HG03575 (cell line): ENCODE measurements around the gene JDP2.
A peak's percentile ranks its signal among the peaks of the same experiment; 100 is the strongest.

Experiments
- ATAC-seq: cut with Tn5 transposase; IDR thresholded peaks from one replicate; pipeline ENCODE4 v1.9.1; 2021; ENCODE audit not compliant: unreplicated experiment, insufficient number of reproducible peaks, low FRiP score; ENCODE audit errors: extremely low read depth

The JDP2 gene

DNA sequence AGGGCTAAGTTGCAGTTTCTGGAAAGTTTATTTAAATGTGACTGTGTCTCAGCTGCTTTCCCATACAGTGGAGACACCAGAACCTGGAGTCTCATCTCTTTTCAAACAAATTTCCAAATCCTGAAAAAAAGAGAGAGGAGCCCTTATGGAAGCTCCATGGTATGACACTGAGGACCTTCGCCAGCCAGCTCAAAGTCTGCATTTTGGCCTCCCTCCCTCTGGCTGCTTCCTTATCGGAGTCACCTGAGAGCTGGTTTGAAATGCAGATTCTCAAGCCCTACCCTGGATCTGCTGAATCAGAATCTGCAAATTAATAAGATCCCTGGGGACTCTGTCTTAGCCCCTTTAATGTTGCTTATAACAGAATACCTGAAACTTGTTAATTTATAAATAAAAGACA, 21.7 kb upstream of the JDP2 start:
- ATAC-seq = no peak

DNA sequence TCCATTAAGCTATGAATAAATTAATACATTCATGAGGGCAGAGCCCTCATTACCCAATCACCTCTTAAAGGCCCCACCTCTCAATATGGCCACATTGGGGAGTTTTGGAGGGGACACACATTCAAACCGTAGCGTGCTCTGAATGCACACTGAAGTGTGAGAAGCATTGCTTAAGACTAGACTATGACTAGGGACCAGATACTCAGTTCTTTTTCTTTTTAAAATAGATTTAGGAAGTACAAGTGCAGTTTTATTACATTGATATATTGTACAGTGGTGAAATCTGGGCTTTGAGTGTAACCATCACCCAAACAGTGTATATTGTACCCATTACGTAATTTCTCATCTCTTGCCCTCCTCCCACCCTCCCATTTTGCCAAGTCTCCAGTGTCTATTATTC, 21.0 kb upstream of the JDP2 start:
- ATAC-seq = no peak

DNA sequence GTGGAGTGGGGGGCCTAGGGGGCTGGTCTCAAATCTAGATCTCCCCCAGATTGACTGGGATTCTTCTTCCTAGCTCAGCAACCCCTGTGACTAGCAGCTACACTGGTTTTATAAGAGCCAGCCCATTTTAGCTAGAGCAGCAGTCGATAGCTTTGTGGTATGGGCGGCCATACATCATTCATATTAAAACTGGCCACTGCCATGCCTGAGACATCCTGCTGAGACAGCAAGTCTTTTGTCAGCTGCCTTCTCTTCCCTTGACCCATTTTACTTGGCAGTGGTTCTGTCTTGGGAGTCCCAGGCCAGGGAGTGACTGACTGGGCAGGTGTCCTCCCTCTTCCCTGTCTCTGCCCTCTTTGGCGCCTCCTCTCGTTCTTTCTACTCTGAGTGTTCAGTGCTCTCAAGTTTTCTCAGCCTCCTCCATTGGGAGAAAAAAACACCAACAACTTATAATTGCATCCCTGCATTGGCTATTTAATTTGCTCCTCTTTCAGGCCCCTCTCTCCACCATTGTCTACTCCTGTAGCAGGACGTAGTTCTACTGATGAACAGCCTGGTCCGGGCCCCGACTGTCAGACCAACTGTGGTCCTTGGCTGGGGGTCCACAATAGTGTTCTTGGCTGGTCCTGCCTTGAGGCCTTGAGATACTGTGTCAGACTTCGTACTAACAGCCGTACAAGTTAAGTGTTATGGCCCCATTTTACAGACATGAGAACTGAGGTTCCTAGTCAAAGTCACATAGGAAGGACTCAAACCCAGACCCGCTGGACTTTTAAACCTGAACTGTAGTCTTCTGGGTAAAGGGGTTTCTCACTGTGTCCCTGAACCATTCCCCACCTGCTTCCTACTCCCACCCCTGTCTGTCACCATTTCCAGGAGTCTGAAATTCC, 18.3 kb upstream of the JDP2 start:
- no peak for ATAC-seq

DNA sequence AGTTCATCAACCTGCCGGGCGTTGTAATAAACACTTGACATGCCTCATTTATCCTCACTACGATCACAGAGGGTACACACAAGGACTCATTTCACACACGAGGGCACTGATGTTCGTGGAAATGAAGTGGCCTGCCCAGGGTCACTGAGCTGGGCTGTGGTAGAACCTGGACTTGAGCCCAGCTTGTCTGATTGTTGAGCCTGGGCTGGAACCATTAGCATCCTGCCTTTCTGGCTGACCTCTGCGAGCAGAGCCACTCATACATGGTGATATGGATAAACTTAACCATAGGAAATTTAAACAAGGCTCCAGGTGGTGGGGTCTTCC, 16.6 kb upstream of the JDP2 start:
- no peak for ATAC-seq

DNA sequence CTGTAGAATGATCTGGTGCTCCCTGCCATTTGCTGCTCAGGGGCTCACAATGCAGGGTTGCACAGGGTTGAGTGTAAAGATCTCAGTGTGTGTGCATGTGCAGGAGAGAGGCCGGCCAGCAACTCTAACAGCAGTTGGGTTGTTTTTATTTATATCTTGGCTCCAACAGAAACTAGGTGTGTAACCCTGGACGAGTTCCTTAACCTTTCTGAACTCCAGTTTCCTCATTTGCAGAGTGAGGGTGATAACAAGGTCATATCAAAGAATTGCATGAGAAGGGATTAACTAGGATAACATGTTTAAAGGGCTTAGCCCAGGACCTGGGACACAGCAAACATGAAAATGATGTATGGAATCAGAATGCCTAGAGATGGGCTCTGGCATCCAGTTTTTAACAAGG, 14.8 kb upstream of the JDP2 start:
- ATAC-seq = no peak

DNA sequence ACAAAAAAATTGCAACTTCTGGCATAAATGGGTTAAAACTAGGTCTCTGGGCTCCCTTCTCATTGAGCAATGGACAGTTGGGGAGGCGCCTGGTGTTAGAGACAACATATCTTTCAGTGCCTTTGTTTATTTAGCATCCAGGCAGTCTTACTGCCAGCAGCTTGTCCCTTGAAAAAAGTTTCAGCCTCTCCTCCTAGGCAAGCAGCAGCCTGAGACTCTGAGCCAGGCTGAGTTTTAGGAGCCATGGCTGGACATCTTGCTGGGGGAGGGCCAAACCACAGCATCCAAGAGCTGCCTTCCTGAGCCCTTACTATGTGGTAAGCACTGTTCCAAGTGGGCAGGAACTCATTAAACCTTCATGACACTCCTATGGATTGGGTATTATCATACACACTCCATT, 10.1 kb upstream of the JDP2 start:
- ATAC-seq = no peak

DNA sequence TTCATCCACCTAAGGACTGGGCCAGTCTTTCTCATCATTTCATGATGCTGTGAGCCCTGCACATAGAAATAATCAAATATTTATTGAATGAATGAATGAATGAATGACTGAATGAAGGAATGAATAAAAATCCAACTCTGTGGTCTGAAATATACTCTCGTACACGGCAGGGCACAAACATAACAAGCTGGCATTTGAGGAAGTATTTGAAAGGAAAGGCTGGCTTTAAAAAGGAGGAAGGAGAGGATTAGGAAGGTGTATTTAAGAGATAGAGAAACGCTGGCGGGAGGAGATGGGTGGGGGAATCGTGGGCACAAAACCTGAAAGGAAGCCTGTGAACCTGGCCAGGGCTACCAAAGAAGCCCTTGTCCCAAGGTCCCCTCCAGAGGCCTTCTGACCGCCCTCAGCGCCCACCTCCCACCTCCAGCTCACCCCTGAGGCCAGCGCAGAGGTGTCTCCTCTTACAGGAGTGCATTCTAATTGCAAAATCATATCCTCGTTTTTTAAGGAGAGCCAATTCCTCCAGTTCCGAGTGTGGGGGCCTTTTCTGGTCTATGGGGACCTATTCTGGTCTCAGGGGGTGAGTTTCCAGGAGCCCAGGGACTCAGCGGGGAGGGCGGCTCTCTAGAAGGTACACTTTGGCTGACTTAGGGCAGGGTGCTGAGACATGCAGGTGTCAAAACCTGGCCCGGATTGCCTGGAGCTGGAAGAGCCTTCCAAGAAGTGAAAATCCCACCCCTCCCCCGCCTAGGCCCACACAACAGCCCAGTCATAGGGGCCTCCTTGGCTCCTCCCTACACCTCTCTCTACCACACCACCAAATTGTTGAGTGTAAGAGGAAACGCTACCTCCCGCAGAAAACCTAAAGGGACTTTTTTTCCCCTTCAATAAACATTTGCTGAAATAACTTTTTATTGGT, 8.7 kb upstream of the JDP2 start:
- no peak for ATAC-seq

DNA sequence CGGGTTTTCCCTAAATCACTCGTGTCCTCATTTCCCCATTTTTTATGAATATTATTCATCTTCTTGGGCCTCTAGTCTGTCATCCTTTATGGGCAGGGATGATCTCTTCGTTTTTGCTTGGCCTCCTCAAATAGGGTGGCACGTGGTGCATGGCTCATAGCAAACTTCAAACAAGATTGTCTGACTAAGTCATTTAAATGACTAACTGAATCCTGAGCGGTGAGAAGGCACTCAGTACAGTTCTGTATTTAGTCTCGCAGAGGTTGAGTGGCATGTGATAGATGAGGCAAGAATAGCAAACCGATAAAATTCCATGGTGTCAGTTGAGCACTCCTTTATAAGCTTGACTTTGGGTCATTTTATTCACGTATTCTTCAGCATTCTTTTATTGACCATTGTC, 5.7 kb upstream of the JDP2 start:
- ATAC-seq = no peak

DNA sequence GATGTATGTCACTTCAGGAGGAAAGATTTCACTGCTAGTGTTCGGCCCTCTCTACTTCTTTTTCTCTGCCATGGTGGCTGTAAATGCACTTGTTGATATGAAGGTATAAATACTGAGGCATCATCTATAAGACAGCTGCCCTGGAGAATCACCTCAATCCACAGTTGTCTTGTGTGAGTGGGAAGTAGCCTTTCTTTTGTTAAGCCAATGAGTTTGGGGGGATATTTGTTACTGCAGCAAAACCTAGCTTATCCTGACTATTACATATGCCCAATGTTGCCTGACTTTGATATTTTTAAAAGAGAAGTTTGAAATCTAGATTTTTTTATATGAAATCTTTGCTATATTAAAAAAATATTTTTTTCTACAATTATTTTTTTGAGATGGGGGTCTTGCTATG, 3.3 kb upstream of the JDP2 start:
- no peak for ATAC-seq

DNA sequence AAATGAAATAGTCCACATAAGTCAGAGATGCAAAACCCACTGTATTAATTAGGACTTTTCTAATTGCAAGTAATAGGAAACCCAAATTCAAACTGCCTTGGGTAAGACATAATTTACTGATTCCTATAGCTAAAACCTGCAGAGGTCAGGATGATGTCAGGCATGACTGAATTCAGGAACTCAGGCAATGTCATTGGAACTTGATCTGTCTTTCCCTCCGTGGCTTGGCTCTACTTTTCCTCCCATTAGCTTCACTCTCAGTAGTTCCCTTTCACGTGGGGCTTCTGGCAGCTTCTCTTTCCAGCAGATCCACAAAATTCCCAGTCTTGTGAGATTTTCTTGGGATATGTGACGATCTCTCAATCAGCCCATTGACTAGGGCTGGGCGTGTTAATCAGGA, 2.4 kb upstream of the JDP2 start:
- ATAC-seq = no peak

DNA sequence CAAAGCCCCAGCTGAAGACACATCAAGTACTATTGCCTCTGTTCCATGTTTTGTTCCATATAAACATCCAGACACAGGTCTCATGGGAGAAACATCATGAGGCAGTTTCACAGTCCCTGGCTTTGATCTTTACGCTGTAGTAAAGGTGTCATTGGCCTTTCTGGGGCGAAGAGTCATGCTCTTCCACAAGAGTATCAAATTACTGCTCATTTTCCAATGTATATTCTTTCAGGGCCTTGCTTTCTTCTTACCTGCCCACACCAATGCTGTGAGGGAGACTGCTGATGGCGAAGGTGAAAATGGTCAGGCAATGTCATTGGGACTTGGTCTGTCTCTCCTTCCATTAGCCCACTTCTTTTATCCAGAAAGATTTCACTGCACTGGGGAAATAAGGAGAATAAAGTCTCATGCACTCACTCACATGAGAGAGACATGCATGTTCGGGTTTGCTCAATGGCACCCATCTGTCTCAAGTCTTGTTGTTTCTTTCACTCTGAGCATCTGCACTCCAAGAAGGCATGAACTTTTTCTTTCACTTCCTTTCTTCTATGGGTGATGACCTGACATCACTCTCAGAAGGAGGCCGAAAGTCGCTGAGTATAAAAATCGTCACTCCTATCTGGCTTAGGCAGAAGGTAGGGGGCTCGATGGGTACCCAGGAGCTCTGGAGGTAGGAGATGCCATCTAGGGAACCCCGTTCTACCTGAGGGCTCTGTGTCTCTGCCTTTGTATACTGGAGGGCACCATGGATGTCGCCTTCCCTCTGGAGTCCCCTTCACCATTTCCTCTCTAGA, 1.3 kb upstream of the JDP2 start:
- peak; percentile 43 for ATAC-seq

DNA sequence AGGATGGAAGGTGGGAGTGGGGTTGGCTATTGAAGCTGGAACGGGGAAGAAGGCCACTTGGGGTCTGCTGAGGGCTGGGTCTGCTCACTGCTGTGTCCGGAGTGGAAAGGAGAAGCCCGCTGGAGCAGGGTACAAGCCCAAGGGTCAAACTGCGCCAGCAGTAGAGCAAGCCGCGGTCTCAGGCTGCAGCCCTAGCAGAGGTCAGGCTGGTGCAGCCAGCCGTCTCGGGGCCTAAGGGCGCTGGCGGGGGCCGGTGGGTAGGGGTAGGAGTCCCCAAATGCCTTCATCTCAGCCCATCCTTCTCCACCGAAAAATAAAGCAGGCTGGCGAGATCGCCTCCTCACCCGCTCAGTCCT, 718 bp upstream of the JDP2 start:
- ATAC-seq = no peak

DNA sequence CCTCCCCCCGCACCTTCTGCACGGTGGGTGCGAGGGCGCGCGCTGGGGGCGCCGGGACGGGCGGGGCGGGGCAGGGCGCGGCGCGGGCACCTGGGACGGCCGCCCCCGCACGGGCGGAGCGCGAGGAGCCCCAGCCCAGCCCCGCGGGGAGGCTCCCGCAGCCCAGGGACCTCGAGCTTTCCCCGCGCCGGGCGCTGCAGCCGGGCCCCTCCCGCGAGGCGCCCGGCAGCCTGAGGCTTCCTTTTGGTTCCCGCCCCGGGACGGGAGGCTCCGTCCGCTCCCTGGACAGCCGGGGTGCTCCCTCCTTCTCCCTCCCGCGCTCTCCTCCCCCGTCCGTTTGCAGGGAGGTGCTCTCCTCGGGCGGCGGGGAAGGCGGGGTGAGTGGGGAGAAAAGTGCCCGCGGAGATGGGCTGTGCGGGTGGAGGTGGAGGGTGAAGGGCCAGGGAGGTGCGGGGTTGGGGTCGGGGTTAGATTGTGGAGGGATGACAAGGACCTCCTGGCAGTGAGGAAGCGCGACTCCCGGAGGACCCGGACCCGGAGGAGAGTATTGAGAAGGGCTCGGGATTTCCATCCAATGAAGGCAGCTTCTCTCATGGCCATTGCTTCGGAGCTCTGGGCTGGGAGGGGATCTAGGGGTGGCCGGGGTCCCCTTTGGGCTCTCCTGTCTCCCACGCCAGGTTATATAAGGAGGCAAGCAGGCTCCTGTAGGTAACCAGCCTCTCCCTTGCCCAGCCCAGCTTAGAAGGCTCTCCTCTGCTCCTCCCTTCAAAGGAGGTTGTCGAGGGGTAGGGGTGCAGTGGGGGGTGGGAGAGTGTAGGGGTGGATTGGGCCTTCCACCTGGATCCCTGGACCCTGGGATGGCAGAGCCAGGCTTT, 645 bp downstream of the JDP2 start:
- no peak for ATAC-seq

DNA sequence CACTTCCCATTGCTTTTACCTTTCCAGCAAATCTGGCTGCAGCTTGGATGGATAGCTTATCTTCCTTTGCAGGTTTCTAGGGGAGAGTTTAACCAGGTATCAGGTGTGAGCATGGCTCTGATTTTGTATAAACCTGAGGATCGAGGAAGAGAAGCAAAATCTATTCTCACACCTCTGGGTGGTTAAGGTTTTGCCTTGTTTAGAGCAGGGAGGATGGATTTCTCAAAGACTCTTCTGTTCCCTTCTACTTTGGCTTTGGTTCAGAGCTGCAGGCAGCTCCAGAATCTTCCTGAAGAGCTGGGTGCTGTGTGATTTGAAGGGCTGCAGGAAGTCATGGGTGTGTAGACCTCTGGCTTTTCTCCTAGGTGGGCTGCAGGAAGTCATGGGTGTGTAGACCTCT, 1.7 kb downstream of the JDP2 start:
- ATAC-seq = no peak

DNA sequence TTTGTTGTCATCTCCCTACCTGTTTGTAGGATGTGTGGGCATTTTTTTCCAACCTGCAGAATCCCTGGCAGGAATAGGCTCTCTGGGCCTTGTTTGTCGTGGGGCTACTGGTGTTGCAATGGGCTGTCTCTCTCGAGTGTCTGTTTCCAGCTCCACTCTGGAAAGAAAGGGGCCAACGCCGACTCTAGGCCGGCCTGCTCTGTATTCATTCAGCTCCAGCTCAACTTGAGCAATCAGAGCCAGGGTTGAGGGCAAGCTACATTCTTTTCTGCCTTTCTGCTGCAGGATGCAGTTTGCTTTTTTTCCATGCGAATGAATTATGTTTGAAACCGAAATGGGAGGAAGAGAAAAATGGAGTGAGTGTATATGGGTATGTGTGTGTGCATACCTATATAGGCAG, 2.3 kb downstream of the JDP2 start:
- ATAC-seq = no peak

DNA sequence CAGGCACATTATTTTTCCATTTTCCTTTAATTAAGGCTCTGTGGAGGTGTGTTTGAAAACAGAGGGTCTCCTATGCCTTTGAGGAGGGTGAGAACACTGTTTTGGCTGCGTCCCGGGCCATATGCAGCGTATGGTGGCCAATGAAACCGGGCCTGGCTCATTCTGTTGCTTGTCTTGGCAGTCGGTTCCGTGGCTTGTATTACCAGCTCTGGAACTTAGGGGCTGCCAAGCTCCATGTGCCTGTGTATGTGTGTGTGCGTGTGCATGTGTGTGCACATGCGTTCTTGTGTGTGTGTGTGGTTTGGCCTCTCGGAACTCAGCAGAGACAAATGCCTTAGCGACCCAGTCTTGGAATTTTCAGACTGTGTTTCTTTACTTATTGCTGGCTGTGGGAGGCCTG, 2.7 kb downstream of the JDP2 start:
- ATAC-seq = no peak

DNA sequence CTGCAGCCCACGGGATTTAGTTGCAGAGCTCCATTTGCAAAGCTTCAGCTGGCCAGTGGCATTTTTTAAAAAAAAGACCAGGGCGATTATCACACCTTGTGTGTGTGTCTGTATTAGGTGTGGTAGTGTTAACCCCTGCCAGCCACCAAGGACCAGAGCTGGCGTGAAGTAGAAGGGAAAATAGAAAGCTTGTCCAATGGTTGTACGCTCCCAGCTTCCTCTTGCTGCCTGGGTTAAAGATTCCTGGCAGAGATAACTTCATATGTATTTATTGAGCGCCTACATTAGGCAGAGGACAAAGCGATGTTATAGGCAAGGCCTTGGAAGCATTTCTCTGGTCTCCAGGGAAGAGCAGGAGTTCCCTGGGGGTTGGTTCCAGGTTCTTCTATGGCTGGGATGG, 3.2 kb downstream of the JDP2 start:
- no peak for ATAC-seq

DNA sequence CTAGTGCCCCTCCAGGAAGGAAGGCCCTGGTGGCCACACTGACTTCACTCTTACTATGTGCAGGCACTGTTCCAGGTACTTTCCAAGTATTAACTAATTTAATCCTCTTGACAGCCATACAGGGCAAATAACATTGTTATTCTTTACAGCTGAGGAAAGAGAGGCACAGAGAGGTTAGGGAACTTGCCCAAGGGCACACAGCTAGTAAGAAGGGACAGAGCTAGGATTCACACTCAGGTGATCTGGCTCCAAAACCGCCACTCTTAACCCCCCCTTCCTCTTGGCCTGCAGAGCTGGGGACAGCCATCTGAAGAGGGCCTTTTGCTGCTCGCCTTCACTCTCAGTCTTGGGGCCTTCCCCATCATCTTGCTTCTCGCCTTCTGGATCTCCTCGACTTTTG, 4.0 kb downstream of the JDP2 start:
- no peak for ATAC-seq

DNA sequence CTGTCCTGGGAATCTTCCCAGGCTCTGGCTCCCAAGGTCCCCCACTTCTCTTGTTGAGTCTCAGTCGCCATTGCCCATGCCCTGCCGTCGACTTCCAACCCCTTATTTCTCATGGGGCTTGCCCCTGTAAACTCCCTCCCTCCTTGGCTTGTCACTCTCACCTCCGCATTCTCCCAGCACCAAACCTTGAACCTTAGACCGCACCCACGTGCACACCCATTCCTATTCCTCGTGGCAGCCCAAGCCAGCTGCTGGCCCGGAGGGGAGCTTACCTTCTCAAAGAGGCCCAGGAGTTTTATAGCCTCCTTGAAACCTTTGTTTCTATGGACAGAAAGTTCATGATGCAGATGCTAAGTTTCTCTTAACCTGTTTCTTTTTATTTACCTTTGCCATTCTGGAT, 4.6 kb downstream of the JDP2 start:
- ATAC-seq = no peak
